Kidney (tissue), 14 donors: ENCODE results near the gene ARAP1. TPM values are rescaled to one million over a fixed set of nuclear protein-coding genes. Genes with fewer than 3 reads are reported as not detected.

ENCODE experiments used
- DNase-seq, 5 donors: peaks; one replicate each; pipeline ENCODE4 v3.0.0-alpha.2; 2013 to 2020
- FAIRE-seq: peaks from 2 replicates; lab custom pipeline; 2012; peaks lifted over from hg19 to GRCh38; lab: Jason Lieb, UNC
- H3K27ac ChIP-seq, 2 donors: one replicate each; pipeline ENCODE4 v1.7.0; 2013; ENCODE audit warnings: low read depth in 2 of 2, low read length in 2 of 2, inconsistent platforms in 1 of 2
- H3K27me3 ChIP-seq: one replicate; pipeline ENCODE4 v1.7.1; 2013; ENCODE audit warnings: low read length, inconsistent platforms; ENCODE audit not compliant: control insufficient read depth, insufficient read depth
- H3K36me3 ChIP-seq, 3 donors: one replicate each; pipeline versions ENCODE4 v1.7.0 to v1.7.1; 2013; ENCODE audit warnings: low read length in 3 of 3, control low read depth in 1 of 3, inconsistent platforms in 1 of 3; ENCODE audit not compliant: insufficient read depth in 3 of 3, control insufficient read depth in 2 of 3
- H3K4me1 ChIP-seq, 3 donors: one replicate each; pipeline versions ENCODE4 v1.7.0 to v1.7.1; 2013; ENCODE audit warnings: low read length in 3 of 3, inconsistent platforms in 1 of 3, low read depth in 1 of 3; ENCODE audit not compliant: control insufficient read depth in 2 of 3, insufficient read depth in 2 of 3
- H3K4me3 ChIP-seq, 3 donors: one replicate each; pipeline versions ENCODE4 v1.7.0 to v1.8.1; 2013; ENCODE audit warnings: low read length in 3 of 3, control low read depth in 1 of 3, inconsistent platforms in 1 of 3
- H3K9ac ChIP-seq, 3 donors: one replicate each; pipeline versions ENCODE4 v1.7.0 to v1.7.1; 2013; ENCODE audit warnings: low read length in 3 of 3, control low read depth in 1 of 3, inconsistent platforms in 1 of 3
- H3K9me3 ChIP-seq, 3 donors: one replicate each; pipeline versions ENCODE4 v1.7.0 to v1.7.1; 2013; ENCODE audit warnings: low read length in 3 of 3, control low read depth in 1 of 3, inconsistent platforms in 1 of 3; ENCODE audit not compliant: control insufficient read depth in 2 of 3, insufficient read depth in 1 of 3
- CTCF ChIP-seq: IDR thresholded peaks from 3 replicates; pipeline ENCODE4 v1.5.1; 2012; ENCODE audit warnings: mild to moderate bottlenecking, moderate library complexity, borderline replicate concordance; ENCODE audit not compliant: insufficient read depth; ENCODE audit errors: extremely low read depth
- intact Hi-C: fragments of 100-400 bp; cut with DNase I; formaldehyde crosslinking; loops from one replicate; pipeline ENCODE4 v1.11.1; 2022
- polyA plus RNA-seq: library from polyadenylated mRNA; stranded (reverse); fragments of 350-450 nt; fragmentation: Illumina TruSeq; extraction: RNeasy Lipid Tissue Mini Kit (QIAGEN cat#74804); gene quantifications from one replicate; pipeline ENCODE4 v1.2.3, GENCODE V29; 2014; ENCODE audit warnings: low read depth, low replicate concordance; ENCODE audit not compliant: insufficient read depth
- total RNA-seq: library from RNA; stranded (reverse); fragmentation: NEBNext Ultra II Directional; extraction: Animal tissue kit (Norgen Biotek cat#: 25700); gene quantifications from one replicate; pipeline ENCODE4 v1.2.1, GENCODE V29; 2021
- donor health status: control.
- donor health status: control.
- donor health status: control.
- donor health status: control.
- donor health status: control.
- donor health status: DM: yes; HTN: yes; CAD: no.
- donor health status: Normal renal cell carcinoma (clear cell type).

ARAP1 gene
- total and polyA plus RNA-seq, 2 donors from 2014 or later = 58.2 to 80.8 TPM

- no peak for FAIRE-seq
- no peak overlapping the region for H3K9ac ChIP-seq
- no peak for TF ChIP-seq CTCF
- DNase-seq = peak in 3 of 5 donors; percentile 46 to 81 (median 74)
- H3K27ac ChIP-seq = no peak overlapping the region
- peaks cover 10 to 79% (median 52%) of the 10 kb centered on the region in 3 donors for H3K36me3 ChIP-seq
- H3K4me1 ChIP-seq = no peaks in the 10 kb centered on the region
- no peaks in the 10 kb centered on the region for H3K9me3 ChIP-seq
- H3K4me3 ChIP-seq = no peak overlapping the region
- H3K27me3 ChIP-seq = no peaks in the 10 kb centered on the region
- intact Hi-C loops = no loop called here
Measured at GRCh38 chr11:72696866-72697700, 55.1 kb downstream of the ARAP1 start.

GRCh38 chr11:72695354-72695753 lies 56.9 kb downstream of the ARAP1 start:
- DNase-seq = peak in 1 of 5 donors; percentile 52
- no peaks in the 10 kb centered on the region for H3K9me3 ChIP-seq
- no peaks in the 10 kb centered on the region for H3K27me3 ChIP-seq
- intact Hi-C loops = no loop called here
- no peaks in the 10 kb centered on the region for H3K4me1 ChIP-seq
- no peak for FAIRE-seq
- H3K36me3 ChIP-seq = peaks cover 9 to 75% (median 54%) of the 10 kb centered on the region in 3 donors
- no peak for TF ChIP-seq CTCF
- H3K4me3 ChIP-seq = no peak overlapping the region
- H3K27ac ChIP-seq = no peak overlapping the region
- H3K9ac ChIP-seq = no peak overlapping the region

- H3K27ac ChIP-seq = no peak overlapping the region
- intact Hi-C loops = no loop called here
Measured at GRCh38 chr11:72693271-72693968, 58.8 kb downstream of the ARAP1 start.

More at GRCh38 chr11:72693271-72693968, 58.8 kb downstream of the ARAP1 start:
- FAIRE-seq (no peak), DNase-seq (peak in 1 of 5 donors; percentile 68)
- Histone ChIP-seq H3K9me3 (no peaks in the 10 kb centered on the region), H3K4me3 (no peak overlapping the region), H3K36me3 (peaks cover 7 to 72% (median 51%) of the 10 kb centered on the region in 3 donors), H3K4me1 (no peaks in the 10 kb centered on the region), H3K27me3 (no peaks in the 10 kb centered on the region), H3K9ac (no peak overlapping the region)
- TF ChIP-seq CTCF = no peak
